HG03108 (cell line): ENCODE data around the gene CNOT1.

Source experiments
- ATAC-seq: cut with Tn5 transposase; IDR thresholded peaks from one replicate; pipeline ENCODE4 v1.9.1; 2021; ENCODE audit warnings: moderate library complexity; ENCODE audit not compliant: unreplicated experiment

The CNOT1 gene

DNA sequence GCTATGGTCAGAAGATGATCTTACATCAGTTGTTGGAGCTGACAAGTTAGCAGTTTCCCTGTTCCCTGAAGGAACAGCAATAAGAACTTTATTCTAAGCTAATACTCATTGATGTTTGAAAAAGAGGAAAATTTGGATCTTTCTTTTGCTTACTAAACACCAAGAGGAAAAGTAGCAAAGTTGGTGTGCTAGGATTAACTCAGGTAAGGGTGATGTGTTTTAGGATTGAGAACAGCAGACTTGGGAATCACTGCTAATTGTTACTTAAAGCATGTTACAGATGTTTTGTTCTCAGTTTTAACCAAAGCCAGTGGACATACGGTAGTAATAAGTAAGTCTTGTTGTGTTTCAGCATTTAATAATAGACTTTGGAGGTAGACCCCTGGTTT is 110.7 kb downstream of the CNOT1 start:
- ATAC-seq = no peak

DNA sequence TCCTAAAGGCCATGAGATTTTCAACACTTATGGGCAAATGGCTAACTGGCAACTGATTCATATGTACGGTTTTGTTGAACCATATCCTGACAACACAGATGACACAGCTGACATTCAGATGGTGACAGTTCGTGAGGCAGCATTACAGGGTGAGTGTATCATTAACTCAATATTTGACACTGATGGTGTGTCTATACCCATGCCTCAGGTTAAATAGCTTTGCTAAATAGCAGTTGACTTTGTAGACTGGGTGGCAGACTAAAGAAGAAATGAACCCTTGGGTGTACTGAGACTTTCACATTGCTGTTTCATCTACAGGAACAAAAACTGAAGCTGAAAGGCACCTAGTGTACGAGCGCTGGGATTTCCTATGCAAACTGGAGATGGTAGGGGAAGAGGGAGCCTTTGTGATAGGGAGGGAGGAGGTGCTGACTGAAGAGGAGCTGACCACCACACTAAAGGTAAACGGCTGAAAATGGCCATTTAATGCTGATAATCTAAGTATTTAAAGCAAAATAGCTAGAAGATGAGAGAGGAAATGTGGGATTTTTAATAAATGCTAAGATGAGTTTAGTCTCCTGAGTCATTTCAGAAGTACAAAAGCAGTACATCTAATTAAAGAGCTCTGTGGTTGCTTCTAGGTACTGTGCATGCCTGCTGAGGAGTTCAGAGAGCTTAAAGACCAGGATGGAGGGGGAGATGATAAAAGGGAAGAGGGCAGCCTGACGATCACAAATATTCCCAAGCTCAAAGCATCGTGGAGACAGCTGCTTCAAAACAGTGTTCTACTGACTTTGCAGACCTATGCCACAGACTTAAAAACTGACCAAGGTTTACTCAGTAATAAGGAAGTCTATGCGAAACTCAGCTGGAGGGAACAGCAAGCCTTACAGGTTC is 111.3 kb downstream of the CNOT1 start:
- peak; percentile 31 for ATAC-seq

DNA sequence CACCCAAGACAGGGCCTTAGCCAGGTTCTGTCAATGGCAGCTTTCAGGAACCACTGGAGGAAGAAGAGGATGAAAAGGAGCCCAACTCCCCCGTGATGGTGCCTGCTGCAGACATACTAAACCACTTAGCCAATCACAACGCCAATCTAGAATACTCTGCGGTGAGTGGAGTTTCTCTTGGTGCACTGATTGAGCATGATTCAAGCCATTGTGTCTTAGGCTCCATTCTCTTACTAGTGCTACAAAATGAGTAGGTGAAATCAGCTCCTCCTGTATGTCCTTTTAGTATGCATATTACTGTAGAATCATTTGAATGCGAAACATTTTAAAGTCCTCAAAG is 112.9 kb downstream of the CNOT1 start:
- no peak for ATAC-seq

DNA sequence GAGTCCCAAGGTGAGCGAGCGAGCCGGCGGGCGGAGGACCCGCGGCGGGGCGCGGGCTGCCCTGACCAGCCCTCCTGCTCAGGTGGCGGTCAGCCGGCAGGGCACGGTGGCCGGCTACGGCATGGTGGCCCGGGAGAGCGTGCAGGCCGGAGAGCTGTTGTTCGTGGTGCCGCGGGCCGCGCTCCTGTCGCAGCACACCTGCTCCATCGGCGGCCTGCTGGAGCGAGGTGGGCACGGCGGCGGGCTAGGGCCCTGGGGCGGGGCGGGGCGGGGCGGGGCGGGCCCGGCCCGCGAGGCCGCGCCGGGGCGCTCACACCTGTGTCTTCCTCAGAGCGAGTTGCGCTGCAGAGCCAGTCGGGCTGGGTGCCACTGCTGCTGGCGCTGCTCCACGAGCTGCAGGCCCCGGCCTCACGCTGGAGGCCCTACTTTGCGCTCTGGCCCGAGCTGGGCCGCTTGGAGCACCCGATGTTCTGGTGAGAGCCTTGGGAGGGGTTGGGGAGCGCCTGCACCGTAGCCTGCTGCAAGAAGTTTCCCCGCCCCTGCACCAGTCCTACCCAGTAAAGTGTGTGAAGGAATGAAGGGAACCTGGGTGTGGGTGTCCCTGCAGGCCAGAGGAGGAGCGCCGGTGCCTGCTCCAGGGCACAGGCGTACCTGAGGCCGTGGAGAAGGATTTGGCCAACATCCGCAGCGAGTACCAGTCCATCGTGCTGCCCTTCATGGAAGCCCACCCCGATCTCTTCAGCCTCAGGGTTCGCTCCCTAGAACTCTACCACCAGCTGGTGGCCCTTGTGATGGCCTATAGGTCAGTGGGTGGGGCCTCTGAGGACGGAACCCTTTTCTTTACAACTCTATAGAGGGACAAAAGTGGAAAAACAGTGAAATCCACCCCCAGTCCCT is 113.5 kb downstream of the CNOT1 start:
- peak; percentile 12 for ATAC-seq

DNA sequence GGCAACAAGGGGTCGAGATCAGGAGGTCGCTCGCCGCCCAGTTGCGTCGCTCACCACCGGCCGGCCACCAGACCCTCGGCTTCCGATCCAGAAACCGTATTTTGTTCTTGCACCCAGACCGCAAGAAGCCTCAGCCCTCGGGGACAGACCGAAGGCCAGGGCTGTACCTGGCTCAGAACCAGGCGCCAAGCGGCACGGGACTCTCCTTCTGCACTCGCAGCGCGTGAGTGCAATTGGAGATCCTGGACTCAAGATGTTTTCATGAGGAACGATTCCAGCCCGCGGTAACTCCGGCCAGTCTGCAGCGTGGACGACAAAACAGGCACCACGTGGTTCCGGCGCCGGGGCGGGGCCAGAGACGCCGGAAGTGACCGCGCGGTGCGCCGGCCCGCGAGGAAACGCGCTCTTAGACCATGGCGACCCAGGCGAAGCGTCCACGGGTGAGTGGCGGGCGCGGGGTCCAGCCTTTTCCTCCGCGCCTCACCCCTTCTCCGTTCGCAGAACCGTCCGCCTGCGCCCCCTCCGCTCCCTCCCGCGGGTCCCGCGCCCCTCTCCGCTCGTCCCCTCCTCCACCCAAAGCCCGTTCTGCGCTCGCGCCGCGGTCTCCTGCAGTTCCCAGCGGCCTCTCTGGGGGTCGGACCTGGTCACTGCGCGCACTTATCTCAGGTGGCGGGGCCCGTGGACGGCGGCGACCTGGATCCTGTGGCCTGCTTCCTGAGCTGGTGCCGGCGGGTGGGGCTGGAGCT is 114.3 kb downstream of the CNOT1 start, which contains the start of gene SETD6:
SETD6 (plus strand) TSS at position 393 of the 746 bp plus-strand sequence; CDS start at position 414, 21 bp downstream.
- ATAC-seq = peak; percentile 75

DNA sequence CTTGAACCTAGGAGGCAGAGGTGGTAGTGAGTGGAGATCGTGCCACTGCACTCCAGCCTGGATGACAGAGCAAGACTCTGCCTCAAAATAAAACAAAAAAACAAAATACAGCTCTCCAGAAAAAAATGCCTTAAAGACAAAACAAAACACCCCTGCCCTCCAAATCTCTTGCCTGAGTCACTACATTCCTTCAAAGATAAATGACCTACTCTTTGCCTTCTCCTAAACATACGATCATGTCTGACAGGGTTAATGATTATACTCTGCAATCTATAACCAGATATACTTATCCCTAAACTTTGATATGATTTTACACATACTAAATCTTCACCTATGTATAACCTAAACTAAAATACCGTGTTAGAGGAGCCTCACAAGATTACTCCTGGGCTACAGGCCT is 115.8 kb downstream of the CNOT1 start:
- ATAC-seq = no peak

DNA sequence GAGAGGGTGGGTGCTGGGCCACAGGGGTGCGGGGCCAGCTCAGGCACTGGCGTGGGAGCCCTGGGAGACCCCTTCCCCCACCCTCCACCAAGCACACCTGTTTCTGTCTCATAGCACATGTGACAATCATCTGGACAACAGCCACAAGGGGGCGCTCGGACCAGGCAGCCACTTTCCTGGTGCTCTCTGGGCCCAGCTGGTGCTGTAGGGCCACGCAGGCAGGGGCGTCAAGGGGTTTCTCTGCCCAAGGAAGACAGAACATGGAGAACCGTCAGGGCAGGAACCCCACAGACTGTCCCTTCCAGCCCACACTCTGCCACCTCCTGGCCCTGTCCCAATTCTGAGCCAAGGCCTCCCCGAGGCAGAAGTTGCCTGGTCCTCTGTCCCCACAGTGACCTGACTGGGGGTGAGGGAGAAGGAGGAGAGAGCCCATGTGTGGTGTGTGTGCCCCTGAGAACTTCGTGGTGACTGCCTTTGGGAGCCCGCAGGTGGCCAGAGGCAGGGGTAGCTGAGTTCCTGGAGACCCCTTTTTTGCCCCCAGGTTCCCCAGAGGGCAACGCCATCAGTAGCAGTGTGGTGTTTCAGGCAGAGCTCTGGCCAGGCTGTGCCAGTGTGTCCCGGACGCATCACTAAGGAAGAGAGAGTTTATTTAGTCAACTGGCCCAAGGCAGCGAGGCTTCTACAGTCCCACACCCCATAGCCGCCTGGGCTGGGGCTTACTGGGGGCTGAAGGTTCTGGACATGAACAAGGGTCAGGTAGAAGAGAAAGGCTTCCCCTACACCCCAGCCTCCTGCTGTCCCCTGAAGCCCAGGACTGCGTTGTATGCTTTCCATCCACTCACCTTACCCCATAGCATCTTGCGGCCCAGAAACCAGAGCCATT is 117.5 kb downstream of the CNOT1 start:
- no peak for ATAC-seq

DNA sequence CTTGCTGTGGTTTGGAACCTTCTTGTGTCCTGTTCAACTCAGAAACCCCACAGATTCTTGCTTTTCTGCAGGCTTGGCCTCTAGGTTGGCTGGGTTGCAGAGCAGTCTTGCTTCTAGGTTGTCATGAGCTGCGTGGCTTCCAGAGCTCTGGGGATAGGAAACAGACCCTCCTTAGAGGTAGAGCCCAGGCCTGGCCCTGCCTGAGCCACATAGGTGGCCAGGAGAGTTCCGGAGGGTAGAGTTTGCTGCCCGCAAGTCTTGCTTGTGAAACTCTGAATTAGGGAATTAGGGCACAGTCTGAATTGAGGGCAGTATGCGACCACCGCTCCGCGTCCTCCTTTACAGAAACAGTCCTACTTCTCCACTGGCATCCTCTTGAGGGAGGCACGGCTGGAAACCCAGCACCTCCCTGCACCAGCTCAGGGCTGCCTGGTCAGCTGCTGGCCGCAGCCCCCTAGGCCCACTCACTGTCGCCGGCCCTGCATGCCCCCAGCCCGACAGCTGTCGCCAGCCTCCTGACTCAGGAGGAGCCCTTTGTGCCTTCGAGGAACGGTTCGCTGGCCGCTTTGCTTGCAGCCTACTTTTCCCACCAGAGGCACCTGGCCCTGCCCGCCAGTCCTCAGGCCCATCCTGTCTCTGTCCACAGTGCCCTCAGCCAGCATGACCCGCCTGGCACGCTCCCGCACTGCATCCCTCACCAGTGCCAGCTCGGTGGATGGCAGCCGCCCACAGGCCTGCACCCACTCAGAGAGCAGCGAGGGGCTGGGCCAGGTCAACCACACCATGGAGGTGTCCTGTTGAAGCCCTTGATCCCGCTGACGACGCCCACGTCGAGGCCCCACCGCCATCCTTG is 118.6 kb downstream of the CNOT1 start:
- no peak for ATAC-seq

DNA sequence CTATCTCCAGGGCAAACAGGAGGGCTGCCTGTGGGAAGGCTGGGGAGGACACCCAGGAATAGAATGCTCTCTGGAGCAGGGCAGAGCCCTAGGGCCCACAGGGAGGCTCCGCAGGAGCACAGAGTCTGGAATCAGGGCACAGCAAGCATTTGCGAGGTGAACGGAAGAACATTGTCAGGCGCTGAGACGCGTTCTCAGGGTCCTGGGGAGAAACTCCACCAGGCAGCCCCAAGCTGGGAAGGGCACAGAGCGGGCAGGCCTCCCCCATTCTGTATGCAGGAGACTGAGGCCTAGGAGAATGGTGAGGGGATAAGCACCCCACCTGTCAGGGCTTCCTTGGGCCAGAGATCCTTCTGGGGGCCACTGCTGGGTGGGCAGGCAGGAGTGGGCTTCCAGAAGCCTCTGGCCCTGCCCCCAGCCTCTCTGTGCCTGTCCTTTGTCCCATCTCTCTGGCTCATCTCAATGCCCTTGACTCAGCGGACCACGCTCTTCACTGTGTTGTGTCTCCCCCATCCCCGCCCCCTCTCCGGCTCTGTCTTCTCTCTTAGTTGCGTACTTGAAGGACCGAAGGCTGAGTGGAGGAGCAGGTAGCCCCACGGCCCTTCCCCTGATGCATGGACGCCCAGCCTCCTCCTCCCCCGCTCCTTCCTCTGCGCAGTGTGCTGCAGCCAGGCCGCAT is 119.4 kb downstream of the CNOT1 start:
- no peak for ATAC-seq

DNA sequence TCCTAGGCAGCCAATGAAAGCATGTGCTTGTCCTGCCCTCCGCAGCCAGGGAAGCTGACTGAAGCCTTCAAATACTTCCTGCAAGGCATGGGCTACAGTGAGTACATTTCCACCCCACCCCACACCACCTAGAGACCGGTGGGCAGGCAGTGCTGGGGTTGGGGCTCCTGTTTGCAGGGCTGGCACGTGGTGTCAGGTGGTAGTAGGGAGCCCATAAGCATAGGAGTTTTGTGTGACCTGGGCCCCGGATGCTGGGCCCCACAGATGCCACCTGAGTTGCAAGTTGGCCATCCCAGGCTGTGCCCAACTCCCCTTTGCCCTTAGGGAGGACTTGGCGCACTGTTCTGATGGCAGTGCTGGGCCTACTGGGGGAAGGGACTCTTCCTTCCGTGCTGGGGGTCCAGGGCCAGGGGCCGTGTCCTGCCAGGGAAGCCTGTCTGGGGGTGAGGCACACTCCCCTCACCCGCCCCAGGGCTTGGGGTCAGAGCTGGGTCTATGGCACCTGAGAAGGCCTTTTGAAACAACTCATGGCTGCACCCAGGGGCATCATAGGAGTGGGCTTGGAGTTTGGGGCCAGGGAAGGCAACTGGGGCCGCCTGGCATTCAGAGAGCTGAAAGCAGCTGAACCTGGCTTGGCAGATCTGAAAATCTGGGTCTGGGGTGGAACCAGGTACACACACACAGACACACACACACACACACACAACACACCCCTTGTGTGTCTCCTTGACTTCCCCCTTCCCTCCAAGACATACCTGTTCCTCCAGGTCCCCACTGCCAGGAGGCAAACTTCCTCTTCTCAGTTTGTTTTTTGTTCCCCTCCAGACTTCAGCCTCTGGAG is 120.2 kb downstream of the CNOT1 start:
- ATAC-seq = no peak

DNA sequence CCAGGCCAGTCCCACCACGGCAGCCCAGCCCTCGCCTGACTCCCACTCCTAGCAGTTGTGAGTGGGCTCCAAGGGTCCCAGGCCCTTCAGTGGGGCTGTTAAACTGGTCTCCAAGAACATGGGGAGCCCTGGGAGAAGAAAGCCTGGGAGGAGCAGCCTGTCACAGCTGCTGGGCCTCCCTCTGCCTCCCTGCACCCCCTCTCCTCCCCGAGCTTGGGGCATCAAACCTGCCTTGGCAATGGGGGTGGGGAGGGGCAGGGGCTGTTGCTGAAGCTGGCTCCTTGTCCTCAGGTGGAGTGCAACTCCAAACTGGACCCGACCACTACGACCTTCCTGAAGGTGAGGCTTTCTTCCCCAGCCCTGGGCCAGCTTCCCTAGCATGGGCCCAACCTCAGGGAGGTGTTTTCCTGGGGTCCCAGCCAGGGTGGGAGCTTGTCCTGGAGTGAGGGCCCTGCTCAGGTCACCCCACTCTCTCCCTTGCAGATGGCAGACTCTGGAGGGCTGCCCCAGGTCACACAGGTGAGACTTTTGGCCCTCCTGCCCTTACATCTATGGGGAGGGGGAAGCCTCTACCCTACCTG is 120.9 kb downstream of the CNOT1 start:
- ATAC-seq = no peak

DNA sequence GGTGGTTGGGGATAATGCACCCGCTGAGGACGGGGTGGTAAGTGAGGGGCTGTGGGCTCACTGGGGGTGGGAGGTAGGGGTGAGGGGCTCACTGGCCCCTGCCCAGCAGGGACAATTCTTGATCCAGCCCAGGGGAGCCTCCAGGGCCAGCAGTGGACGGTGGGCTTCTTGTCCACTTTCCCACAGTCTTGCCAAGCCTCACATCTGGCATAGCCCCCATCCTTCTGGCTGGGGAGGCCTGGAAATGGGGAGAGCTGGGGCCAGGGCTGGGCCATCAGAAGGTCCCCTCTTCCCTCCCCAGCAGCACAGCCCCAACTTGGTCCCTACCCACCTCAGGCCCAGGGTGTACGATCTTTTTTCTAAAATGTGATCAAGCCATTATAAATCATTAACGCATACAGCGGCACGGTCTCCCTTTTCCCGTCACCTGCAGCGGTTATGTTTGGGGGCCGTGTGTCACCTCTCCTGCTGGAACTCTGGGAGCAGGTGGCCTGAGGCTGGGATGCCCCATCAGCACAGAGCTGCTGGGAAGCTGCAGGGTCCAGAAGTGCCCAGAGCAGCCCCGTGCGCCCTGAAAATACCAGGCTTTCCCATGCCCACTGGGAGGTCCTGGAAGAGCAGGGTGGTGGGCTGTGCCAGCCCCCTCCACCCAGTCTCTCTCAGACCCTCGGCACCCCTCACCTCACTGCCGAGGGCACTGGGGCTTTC is 121.5 kb downstream of the CNOT1 start:
- ATAC-seq = no peak

DNA sequence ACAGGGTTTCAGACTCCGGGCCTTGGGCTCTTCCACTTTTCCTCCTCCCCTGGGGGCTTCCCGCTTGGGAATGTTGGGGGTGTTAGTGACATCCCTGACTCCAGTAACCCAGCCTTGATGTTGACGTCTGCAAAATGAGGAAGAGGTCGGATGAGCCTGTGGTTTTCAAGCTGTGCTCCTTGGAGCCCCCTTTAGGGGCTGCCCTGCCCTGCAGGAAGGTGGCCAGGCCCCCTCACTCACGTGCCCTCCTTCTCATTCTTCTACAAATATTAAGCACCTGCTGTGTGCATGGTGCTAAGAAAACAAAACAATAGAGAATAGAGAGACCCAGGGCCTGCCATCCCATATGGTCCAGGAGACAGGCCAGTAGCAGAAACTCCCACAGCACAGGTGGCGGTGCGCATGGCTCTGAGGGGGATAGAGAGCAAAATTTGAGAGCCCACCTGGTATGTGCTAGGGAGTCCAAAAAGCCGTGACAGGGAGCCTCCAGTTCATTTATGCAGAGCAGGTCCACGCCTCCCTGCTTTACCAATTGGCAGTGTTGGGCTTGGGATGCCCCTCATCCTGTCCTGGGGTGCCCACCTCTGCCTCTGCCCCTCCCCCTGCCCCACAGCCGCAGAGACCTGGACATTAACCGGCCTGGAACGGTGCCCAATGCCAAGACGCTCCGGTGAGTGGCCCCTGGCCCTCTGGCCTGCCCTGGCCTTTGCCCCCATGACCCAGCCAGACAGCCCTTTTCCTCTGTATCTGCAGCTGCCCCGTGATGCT is 122.2 kb downstream of the CNOT1 start:
- no peak for ATAC-seq

DNA sequence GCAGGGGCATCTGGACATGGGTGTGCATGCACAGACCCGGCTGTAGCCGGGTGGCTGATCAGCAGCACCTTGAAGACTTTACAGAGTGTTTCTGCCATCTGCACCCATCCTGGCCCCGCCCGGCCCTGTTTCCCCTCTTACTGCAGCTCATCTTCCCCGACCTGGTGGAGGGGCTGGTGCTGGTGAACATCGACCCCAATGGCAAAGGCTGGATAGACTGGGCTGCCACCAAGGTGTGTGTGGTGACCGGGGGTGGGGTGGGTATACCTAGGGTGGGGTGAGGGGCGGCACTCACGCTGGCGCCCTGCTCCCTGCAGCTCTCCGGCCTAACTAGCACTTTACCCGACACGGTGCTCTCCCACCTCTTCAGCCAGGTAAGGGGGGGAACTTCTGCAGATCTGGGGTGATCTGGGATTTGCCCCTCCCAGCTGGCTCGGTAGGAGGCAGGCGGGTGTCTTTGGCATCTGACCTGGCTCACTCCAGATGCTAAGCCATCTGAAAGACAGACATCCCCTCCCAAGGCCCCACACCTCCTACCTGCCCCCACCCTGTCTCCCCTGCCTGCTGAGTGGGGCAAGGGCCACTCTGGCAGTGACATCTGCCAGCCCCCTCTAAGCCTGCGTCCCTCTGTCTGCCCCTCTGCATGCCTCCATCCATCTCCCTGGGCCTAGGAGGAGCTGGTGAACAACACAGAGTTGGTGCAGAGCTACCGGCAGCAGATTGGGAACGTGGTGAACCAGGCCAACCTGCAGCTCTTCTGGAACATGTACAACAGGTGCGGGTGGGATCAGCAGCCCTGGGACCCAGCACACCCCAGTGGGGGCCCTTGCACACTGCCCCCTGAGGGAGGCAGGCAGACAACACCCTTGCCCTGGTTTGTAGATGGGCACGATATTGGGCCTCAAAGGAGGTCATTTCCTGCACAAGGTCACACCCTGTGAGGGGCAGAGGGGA is 123.1 kb downstream of the CNOT1 start:
- no peak for ATAC-seq
